Hippocampal formation (tissue), 2 donors: Measurements from ENCODE around the gene PNPLA5.
"Not testable (repeated sequence)": the region's sequence is repeated elsewhere in the genome, so short reads cannot be mapped to it uniquely, and the experiment has no call there.

ENCODE experiments used
- DNase-seq, 2 donors: peaks; one replicate each; lab custom pipeline; 2025; lab: John Stamatoyannopoulos, UW

The PNPLA5 gene

GRCh38 chr22:43891360-43892182 lies at the start of gene PNPLA5:
Gene PNPLA5 (minus strand): TSS chr22:43892013. CDS start chr22:43891880, 133 bp downstream.
- DNase-seq, result no peak

GRCh38 chr22:43941449-43941848 lies 49.6 kb upstream of the PNPLA5 start:
- DNase-seq, result no peak

GRCh38 chr22:43931771-43932170 lies 40.0 kb upstream of the PNPLA5 start:
- no peak for DNase-seq

GRCh38 chr22:43928908-43929307 lies 37.1 kb upstream of the PNPLA5 start:
- no peak for DNase-seq

- no peak for DNase-seq
Measured at GRCh38 chr22:43928468-43928867, 36.7 kb upstream of the PNPLA5 start.

GRCh38 chr22:43926349-43926710 lies 34.5 kb upstream of the PNPLA5 start:
- no peak for DNase-seq

GRCh38 chr22:43925433-43926348 lies 33.9 kb upstream of the PNPLA5 start:
- DNase-seq, result no peak

- no peak for DNase-seq
Measured at GRCh38 chr22:43924877-43925276, 33.1 kb upstream of the PNPLA5 start.

- peak; percentile 70 to 86 for DNase-seq
Measured at GRCh38 chr22:43923631-43924464, 32.0 kb upstream of the PNPLA5 start, which contains the start of gene PNPLA3. Gene PNPLA3 (plus strand): TSS chr22:43923805. CDS start chr22:43923912, 107 bp downstream.

GRCh38 chr22:43923191-43923590 lies 31.4 kb upstream of the PNPLA5 start:
- DNase-seq, result no peak

GRCh38 chr22:43922123-43922522 lies 30.3 kb upstream of the PNPLA5 start:
- DNase-seq, result no peak

GRCh38 chr22:43921370-43921769 lies 29.6 kb upstream of the PNPLA5 start:
- DNase-seq, result peak in 1 of 2 donors; percentile 7

- DNase-seq, result no peak
Measured at GRCh38 chr22:43919106-43919973, 27.5 kb upstream of the PNPLA5 start.

- DNase-seq, result no peak
Measured at GRCh38 chr22:43917521-43917920, 25.7 kb upstream of the PNPLA5 start.

- no peak for DNase-seq
Measured at GRCh38 chr22:43911351-43911750, 19.5 kb upstream of the PNPLA5 start.

GRCh38 chr22:43910178-43910695 lies 18.4 kb upstream of the PNPLA5 start:
- no peak for DNase-seq

- DNase-seq, result no peak
Measured at GRCh38 chr22:43909708-43910107, 17.9 kb upstream of the PNPLA5 start.

GRCh38 chr22:43905681-43906080 lies 13.9 kb upstream of the PNPLA5 start:
- DNase-seq, result no peak

GRCh38 chr22:43904412-43904811 lies 12.6 kb upstream of the PNPLA5 start:
- not testable (repeated sequence) for DNase-seq

- not testable (repeated sequence) for DNase-seq
Measured at GRCh38 chr22:43903033-43903432, 11.2 kb upstream of the PNPLA5 start.
